B cell (primary cell): ENCODE results near the gene ZCCHC12. TPM values are rescaled to one million over a fixed set of nuclear protein-coding genes. Genes with fewer than 3 reads are reported as not detected.

Source experiments
- ATAC-seq: fragments of 200-7000 bp; cut with Tn5 transposase; one replicate; pipeline ENCODE4 v1.10.0; 2021; ENCODE audit warnings: low read depth, mild to moderate bottlenecking, moderate number of reproducible peaks, moderate library complexity
- CTCF ChIA-PET: fragments of 350-600 bp; sonication (Branson Sonifier 250); formaldehyde crosslinking; loops from one replicate; lab custom pipeline; 2021; ENCODE audit warnings: antibody characterized with exemption, inconsistent platforms; lab: Charles Lee
- POLR2A ChIA-PET: fragments of 350-600 bp; sonication (Branson Sonifier 250); formaldehyde crosslinking; loops from one replicate; lab custom pipeline; 2021; ENCODE audit warnings: antibody characterized with exemption; lab: Charles Lee
- DNase-seq: peaks from one replicate; pipeline ENCODE4 v3.0.0; 2013
- H2AFZ ChIP-seq: 2 replicates; pipeline ENCODE4 v1.6.1; 2012; ENCODE audit warnings: mild to moderate bottlenecking, low read depth, low read length; ENCODE audit not compliant: insufficient read depth, poor library complexity, severe bottlenecking
- H3K27ac ChIP-seq, 2 donors: 1 replicate in 1 of 2; 2 replicates in 1 of 2; pipeline ENCODE4 v1.5.1; 2012 to 2013; ENCODE audit warnings: low read length in 2 of 2, mild to moderate bottlenecking in 2 of 2, moderate library complexity in 1 of 2
- H3K27me3 ChIP-seq, 4 experiments: fragments of 200-600 bp in 1 of 4; sonication (generic) in 1 of 4; replicated peaks in 1 of 4; 1 replicate in 2 of 4; 2 replicates in 2 of 4; pipeline versions ENCODE4 v1.6.1 to v1.7.0; 2013 to 2016; ENCODE audit warnings: low read length in 3 of 4, mild to moderate bottlenecking in 2 of 4, mixed read lengths in 1 of 4, moderate library complexity in 1 of 4; ENCODE audit not compliant: insufficient read depth in 4 of 4, control insufficient read depth in 3 of 4; ENCODE audit errors: control extremely low read depth in 1 of 4
- H3K36me3 ChIP-seq, 2 experiments: replicated peaks in 1 of 2; 1 replicate in 1 of 2; 2 replicates in 1 of 2; pipeline versions ENCODE4 v1.6.1 to v1.7.1; 2013; ENCODE audit warnings: low read length in 1 of 2; ENCODE audit not compliant: insufficient read depth in 2 of 2, control insufficient read depth in 1 of 2; ENCODE audit errors: control extremely low read depth in 1 of 2, extremely low read depth in 1 of 2
- H3K4me1 ChIP-seq, 2 donors: fragments of 200-600 bp in 1 of 2; sonication (generic) in 1 of 2; 1 replicate in 1 of 2; 2 replicates in 1 of 2; pipeline versions ENCODE4 v1.5.1 to v1.6.1; 2013 to 2017; ENCODE audit warnings: low read length in 2 of 2; ENCODE audit not compliant: control insufficient read depth in 2 of 2, insufficient read depth in 2 of 2
- H3K4me2 ChIP-seq: replicated peaks from 2 replicates; pipeline ENCODE3; 2012; ENCODE audit warnings: mild to moderate bottlenecking, low read depth, low read length; ENCODE audit not compliant: poor library complexity, severe bottlenecking
- H3K4me3 ChIP-seq, 5 experiments: fragments of 200-600 bp in 1 of 5; sonication (generic) in 1 of 5; 1 replicate in 3 of 5; 2 replicates in 2 of 5; pipeline versions ENCODE4 v1.5.1 to v1.7.0; 2011 to 2016; ENCODE audit warnings: low read length in 4 of 5, mild to moderate bottlenecking in 4 of 5, low read depth in 2 of 5, control low read depth in 1 of 5, moderate library complexity in 1 of 5; ENCODE audit not compliant: insufficient read depth in 1 of 5; ENCODE audit errors: control extremely low read depth in 1 of 5, extremely low read depth in 1 of 5
- H3K79me2 ChIP-seq: fragments of 200-600 bp; sonication (generic); one replicate; pipeline ENCODE4 v1.6.0; 2016; ENCODE audit warnings: low read length; ENCODE audit not compliant: control insufficient read depth, insufficient read depth
- H3K9ac ChIP-seq: fragments of 200-600 bp; sonication (generic); 2 replicates; pipeline ENCODE4 v1.6.1; 2017; ENCODE audit warnings: mild to moderate bottlenecking, low read length, moderate library complexity
- H3K9me3 ChIP-seq, 3 donors: one replicate each; pipeline versions ENCODE4 v1.6.1 to v1.7.1; 2013; ENCODE audit warnings: low read length in 2 of 3; ENCODE audit not compliant: control insufficient read depth in 2 of 3, insufficient read depth in 1 of 3; ENCODE audit errors: control extremely low read depth in 1 of 3
- H4K20me1 ChIP-seq: 2 replicates; pipeline ENCODE4 v1.6.0; 2012; ENCODE audit warnings: mild to moderate bottlenecking, low read length; ENCODE audit not compliant: insufficient read depth, control insufficient read depth, poor library complexity, severe bottlenecking
- H3K27ac Mint-ChIP-seq: one replicate; pipeline ENCODE4 v1.8.0; 2021; ENCODE audit warnings: mixed read lengths
- H3K27me3 Mint-ChIP-seq: one replicate; pipeline ENCODE4 v1.8.0; 2021; ENCODE audit warnings: mixed read lengths
- H3K4me1 Mint-ChIP-seq: one replicate; pipeline ENCODE4 v1.8.0; 2021; ENCODE audit warnings: mixed read lengths
- H3K4me3 Mint-ChIP-seq: one replicate; pipeline ENCODE4 v1.8.0; 2021; ENCODE audit warnings: mixed read lengths
- H3K9me3 Mint-ChIP-seq: one replicate; pipeline ENCODE4 v1.8.0; 2022; ENCODE audit warnings: mixed read lengths; ENCODE audit not compliant: insufficient read depth
- EZH2 ChIP-seq: IDR thresholded peaks from 2 replicates; pipeline ENCODE4 v1.6.1; 2012; ENCODE audit warnings: borderline replicate concordance, low read depth, mild to moderate bottlenecking, moderate library complexity, low read length; ENCODE audit not compliant: insufficient read depth, poor library complexity, severe bottlenecking
- WGBS: methylation state at CpG from one replicate; pipeline ENCODE4 v1.1.5; 2013; ENCODE audit warnings: missing lambda C conversion rate; ENCODE audit not compliant: insufficient coverage; 5-methylcytosine and 5-hydroxymethylcytosine counted together
- intact Hi-C: fragments of 100-400 bp; cut with micrococcal nuclease; formaldehyde crosslinking; loops from one replicate; pipeline ENCODE4 v1.10.0; 2022
- polyA plus RNA-seq: library from polyadenylated mRNA; depleted of rRNA; stranded (reverse); fragments of >200 nt; gene quantifications from 2 replicates; pipeline ENCODE4 v1.2.3, GENCODE V29; 2012
- total RNA-seq, 2 donors: library from RNA; stranded (reverse); fragments of 120-200 nt in 1 of 2; gene quantifications; 1 replicate in 1 of 2; 2 replicates in 1 of 2; pipeline versions ENCODE4 v1.2.3 to v1.2.4, GENCODE V29; 2013 to 2022
- TF ChIP-seq, protein P1 (sequence below): fragments of 200-600 bp; IDR thresholded peaks from one replicate; pipeline ENCODE4 v1.8.0; 2022; ENCODE audit warnings: antibody characterized with exemption, mild to moderate bottlenecking

The ZCCHC12 gene
- total and polyA plus RNA-seq, 2 donors (not counting 1 experiment from before 2014, with no cell fraction given), result 0.17 TPM; not detected in 1

DNA sequence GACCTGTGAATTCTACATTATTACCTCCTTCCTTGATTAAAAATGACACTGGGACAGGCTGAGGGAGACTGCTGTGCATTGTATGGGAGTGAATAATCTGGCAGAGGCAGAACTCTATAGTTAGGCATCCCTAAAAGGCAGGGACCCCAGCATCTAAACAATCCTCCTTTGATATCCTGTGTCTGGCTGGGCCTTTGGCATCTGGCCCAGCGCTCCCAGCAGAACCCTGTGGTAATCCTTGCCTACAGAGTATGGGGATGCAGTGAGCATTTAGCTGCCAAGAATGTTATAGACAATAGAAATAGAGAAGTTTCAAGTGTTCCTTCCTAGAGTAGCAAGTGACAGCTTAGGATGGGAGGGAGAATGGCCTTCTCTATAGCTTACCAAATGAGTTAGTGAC lies 38.5 kb downstream of the ZCCHC12 start:
- H3K27me3 ChIP-seq, result no peaks in the 10 kb centered on the region
- H4K20me1 ChIP-seq, result no peaks in the 10 kb centered on the region
- peaks cover 5% of the 10 kb centered on the region for H3K27me3 Mint-ChIP-seq
- ATAC-seq (no peak), DNase-seq (no peak)
- no peak overlapping the region for H3K4me3 ChIP-seq
- no peak overlapping the region for H3K9ac ChIP-seq
- H3K4me1 ChIP-seq, result no peaks in the 10 kb centered on the region
- no peaks in the 10 kb centered on the region for H3K79me2 ChIP-seq
- no peak overlapping the region for H3K4me3 Mint-ChIP-seq
- no peak overlapping the region for H3K27ac ChIP-seq
- CTCF ChIA-PET, result interaction anchor here (0.5 to 1.1 kb wide), 3 partner anchors 12 to 264 kb away, joined by 3 to 4 read pairs (median 3); no protein-coding TSS in a partner anchor
- no peaks in the 10 kb centered on the region for H3K9me3 ChIP-seq
- H2AFZ ChIP-seq, result no peak overlapping the region
- intact Hi-C loops, result no loop called here
- no CpG with 5 or more reads among the region's 1 CpG for WGBS
- no peak overlapping the region for H3K27ac Mint-ChIP-seq
- H3K4me1 Mint-ChIP-seq, result no peaks in the 10 kb centered on the region
- no peaks in the 10 kb centered on the region for H3K36me3 ChIP-seq
- H3K4me2 ChIP-seq, result no peak overlapping the region
- POLR2A ChIA-PET, result no interaction called here
- no peak for TF ChIP-seq EZH2
- TF ChIP-seq, protein P1, sequence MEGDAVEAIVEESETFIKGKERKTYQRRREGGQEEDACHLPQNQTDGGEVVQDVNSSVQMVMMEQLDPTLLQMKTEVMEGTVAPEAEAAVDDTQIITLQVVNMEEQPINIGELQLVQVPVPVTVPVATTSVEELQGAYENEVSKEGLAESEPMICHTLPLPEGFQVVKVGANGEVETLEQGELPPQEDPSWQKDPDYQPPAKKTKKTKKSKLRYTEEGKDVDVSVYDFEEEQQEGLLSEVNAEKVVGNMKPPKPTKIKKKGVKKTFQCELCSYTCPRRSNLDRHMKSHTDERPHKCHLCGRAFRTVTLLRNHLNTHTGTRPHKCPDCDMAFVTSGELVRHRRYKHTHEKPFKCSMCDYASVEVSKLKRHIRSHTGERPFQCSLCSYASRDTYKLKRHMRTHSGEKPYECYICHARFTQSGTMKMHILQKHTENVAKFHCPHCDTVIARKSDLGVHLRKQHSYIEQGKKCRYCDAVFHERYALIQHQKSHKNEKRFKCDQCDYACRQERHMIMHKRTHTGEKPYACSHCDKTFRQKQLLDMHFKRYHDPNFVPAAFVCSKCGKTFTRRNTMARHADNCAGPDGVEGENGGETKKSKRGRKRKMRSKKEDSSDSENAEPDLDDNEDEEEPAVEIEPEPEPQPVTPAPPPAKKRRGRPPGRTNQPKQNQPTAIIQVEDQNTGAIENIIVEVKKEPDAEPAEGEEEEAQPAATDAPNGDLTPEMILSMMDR, result no peak
- no peaks in the 10 kb centered on the region for H3K9me3 Mint-ChIP-seq

GRCh38 chrX:118862979-118863378 lies 39.4 kb downstream of the ZCCHC12 start:
- CTCF ChIA-PET, result interaction anchor here (0.7 to 1.1 kb wide), 2 partner anchors 13 to 24 kb away, joined by 3 to 4 read pairs; no protein-coding TSS in a partner anchor
- no CpG with 5 or more reads among the region's 4 CpGs for WGBS
- no peak overlapping the region for H3K27ac Mint-ChIP-seq

More at GRCh38 chrX:118862979-118863378, 39.4 kb downstream of the ZCCHC12 start:
- Mint-ChIP-seq H3K9me3 (no peaks in the 10 kb centered on the region), H3K4me1 (no peaks in the 10 kb centered on the region), H3K4me3 (no peak overlapping the region), H3K27me3 (peaks cover 5% of the 10 kb centered on the region)
- DNase-seq, result no peak
- Histone ChIP-seq H3K4me1 (no peaks in the 10 kb centered on the region), H3K9ac (no peak overlapping the region), H3K27ac (no peak overlapping the region), H3K27me3 (no peaks in the 10 kb centered on the region), H3K79me2 (no peaks in the 10 kb centered on the region), H3K4me2 (no peak overlapping the region), H3K4me3 (no peak overlapping the region), H4K20me1 (no peaks in the 10 kb centered on the region), H2AFZ (no peak overlapping the region), H3K9me3 (no peaks in the 10 kb centered on the region), H3K36me3 (no peaks in the 10 kb centered on the region)
- POLR2A ChIA-PET, result no interaction called here
- intact Hi-C loops, result no loop called here
- TF ChIP-seq, protein P1, result no peak
- TF ChIP-seq EZH2, result no peak
- no peak for ATAC-seq
